Transverse colon (tissue), 4 donors: ENCODE measurements around the gene C10orf67. TPM values are rescaled to one million over a fixed set of nuclear protein-coding genes. Genes with fewer than 3 reads are reported as not detected.

Source experiments
- DNase-seq: peaks from one replicate; pipeline ENCODE4 v3.0.0-alpha.2; 2019
- H3K27ac ChIP-seq, 4 donors: fragments of 200-600 bp; sonication (generic); 2 replicates each; pipeline ENCODE4 v1.5.1; 2016 to 2018; ENCODE audit warnings: inconsistent platforms in 4 of 4
- H3K27me3 ChIP-seq: fragments of 200-600 bp; sonication (generic); 2 replicates; pipeline ENCODE4 v1.5.1; 2017; ENCODE audit warnings: inconsistent platforms
- H3K36me3 ChIP-seq, 4 donors: fragments of 200-600 bp; sonication (generic); 2 replicates each; pipeline ENCODE4 v1.5.1; 2017 to 2019; ENCODE audit warnings: inconsistent platforms in 4 of 4
- H3K4me1 ChIP-seq, 4 donors: fragments of 200-600 bp; sonication (generic); 2 replicates each; pipeline ENCODE4 v1.5.1; 2017 to 2020; ENCODE audit warnings: inconsistent platforms in 4 of 4
- H3K4me3 ChIP-seq, 4 donors: fragments of 200-600 bp; sonication (generic); 1 replicate in 1 of 4; 2 replicates in 3 of 4; pipeline versions ENCODE4 v1.5.1 to v1.6.1; 2017 to 2019; ENCODE audit warnings: inconsistent platforms in 4 of 4
- H3K9me3 ChIP-seq, 2 donors: fragments of 200-600 bp; sonication (generic); 2 replicates each; pipeline ENCODE4 v1.5.1; 2017 to 2019; ENCODE audit warnings: inconsistent platforms in 2 of 2
- EP300 ChIP-seq: sonication (generic); formaldehyde crosslinking; IDR thresholded peaks from one replicate; pipeline ENCODE4 v1.6.1; 2017; ENCODE audit warnings: antibody characterized with exemption, low read depth
- POLR2A ChIP-seq: fragments of 450-650 bp; IDR thresholded peaks from one replicate; pipeline ENCODE4 v1.6.1; 2016; ENCODE audit warnings: antibody characterized with exemption, mild to moderate bottlenecking, moderate library complexity
- POLR2AphosphoS5 ChIP-seq, 3 donors: sonication (generic); formaldehyde crosslinking; IDR thresholded peaks; one replicate each; pipeline ENCODE4 v1.6.1; 2016; ENCODE audit warnings: antibody characterized with exemption in 3 of 3
- WGBS, 2 donors: methylation state at CpG; one replicate each; pipeline ENCODE4 v1.1.5; 2018; ENCODE audit warnings: low coverage in 1 of 2; 5-methylcytosine and 5-hydroxymethylcytosine counted together
- in situ Hi-C, 4 donors: fragments of 200-750 bp; cut with MboI; loops; one replicate each; pipeline versions ENCODE4 v1.15.0 to v1.15.1; 2017; ENCODE audit warnings: low sequenced_read_pairs in 3 of 4, low pct_ligation_motif_present in 1 of 4, low pct_unique_long_range_greater_than_20kb in 1 of 4
- intact Hi-C: fragments of 100-400 bp; cut with DNase I; formaldehyde crosslinking; loops from one replicate; pipeline ENCODE4 v1.15.1; 2023; ENCODE audit warnings: low total_unique reads
- total RNA-seq, 4 donors: library from RNA; depleted of rRNA; stranded (reverse); fragments of >200 nt; gene quantifications; one replicate each; pipeline ENCODE4 v1.1.0, GENCODE V29; 2016
- TF ChIP-seq, protein P1 (sequence below), 5 experiments: fragments of 200-600 bp in 3 of 5; fragments of 450-650 bp in 2 of 5; sonication (generic) in 3 of 5; IDR thresholded peaks; 1 replicate in 2 of 5; 2 replicates in 3 of 5; pipeline ENCODE4 v1.5.1; 2016 to 2017; ENCODE audit warnings: antibody characterized with exemption in 5 of 5, inconsistent platforms in 3 of 5, mild to moderate bottlenecking in 2 of 5, moderate library complexity in 1 of 5

C10orf67 gene
- total RNA-seq, 4 donors from 2014 or later: not detected

DNA sequence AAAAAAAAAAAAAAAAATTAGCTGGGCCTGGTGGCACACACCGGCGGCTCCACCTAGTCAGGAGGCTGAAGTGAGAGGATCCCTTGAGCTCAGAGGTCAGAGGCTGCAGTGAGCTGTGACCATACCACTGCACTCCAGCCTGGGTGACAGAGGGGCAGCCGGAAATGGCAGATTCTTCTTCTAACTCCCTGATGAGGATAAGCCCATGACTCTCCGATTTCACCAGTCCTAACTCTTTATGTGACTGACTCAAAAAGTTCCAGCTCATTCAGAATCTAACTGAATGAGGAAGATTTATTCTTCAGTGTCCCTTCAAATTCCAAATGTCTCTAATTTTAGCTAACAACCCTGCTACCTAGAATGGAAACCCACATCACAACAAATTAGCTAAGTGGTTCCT is 4.2 kb downstream of the C10orf67 start:
- no peak overlapping the region for H3K27ac ChIP-seq
- no peak overlapping the region for H3K4me3 ChIP-seq
- intact Hi-C loops (no loop called here), in situ Hi-C loops (no loop called here)
- H3K4me1 ChIP-seq: peaks cover 0 to 13% (median 5%) of the 10 kb centered on the region in 4 donors
- H3K27me3 ChIP-seq: peaks cover 20% of the 10 kb centered on the region
- WGBS, 2 donors: 83 to 90% methylated on average over 2 to 4 of the region's 4 CpGs
- DNase-seq: no peak
- H3K9me3 ChIP-seq: no peaks in the 10 kb centered on the region
- no peak for TF ChIP-seq EP300
- no peaks in the 10 kb centered on the region for H3K36me3 ChIP-seq

- H3K9me3 ChIP-seq: no peaks in the 10 kb centered on the region
- intact Hi-C loops (no loop called here), in situ Hi-C loops (no loop called here)
- H3K4me3 ChIP-seq: no peak overlapping the region
- WGBS, 2 donors: 50 to 67% methylated on average over 1 of the region's 1 CpG
- peaks cover 8% of the 10 kb centered on the region for H3K27me3 ChIP-seq
- peaks cover 0 to 4% (median 2%) of the 10 kb centered on the region in 4 donors for H3K4me1 ChIP-seq
- no peak overlapping the region for H3K27ac ChIP-seq
- TF ChIP-seq EP300 (no peak), POLR2A (no peak), POLR2AphosphoS5 (IDR thresholded peaks at IDR 0.05) (no peak)
- no peaks in the 10 kb centered on the region for H3K36me3 ChIP-seq
- no peak for DNase-seq
These were observed 5.7 kb downstream of the C10orf67 start for GRCh38 chr10:23338886-23339285.

GRCh38 chr10:23338155-23338828 is 6.3 kb downstream of the C10orf67 start:
- H3K27me3 ChIP-seq: peaks cover 2% of the 10 kb centered on the region
- no peaks in the 10 kb centered on the region for H3K4me1 ChIP-seq
- no peaks in the 10 kb centered on the region for H3K9me3 ChIP-seq
- no peak overlapping the region for H3K4me3 ChIP-seq
- TF ChIP-seq, protein P1, sequence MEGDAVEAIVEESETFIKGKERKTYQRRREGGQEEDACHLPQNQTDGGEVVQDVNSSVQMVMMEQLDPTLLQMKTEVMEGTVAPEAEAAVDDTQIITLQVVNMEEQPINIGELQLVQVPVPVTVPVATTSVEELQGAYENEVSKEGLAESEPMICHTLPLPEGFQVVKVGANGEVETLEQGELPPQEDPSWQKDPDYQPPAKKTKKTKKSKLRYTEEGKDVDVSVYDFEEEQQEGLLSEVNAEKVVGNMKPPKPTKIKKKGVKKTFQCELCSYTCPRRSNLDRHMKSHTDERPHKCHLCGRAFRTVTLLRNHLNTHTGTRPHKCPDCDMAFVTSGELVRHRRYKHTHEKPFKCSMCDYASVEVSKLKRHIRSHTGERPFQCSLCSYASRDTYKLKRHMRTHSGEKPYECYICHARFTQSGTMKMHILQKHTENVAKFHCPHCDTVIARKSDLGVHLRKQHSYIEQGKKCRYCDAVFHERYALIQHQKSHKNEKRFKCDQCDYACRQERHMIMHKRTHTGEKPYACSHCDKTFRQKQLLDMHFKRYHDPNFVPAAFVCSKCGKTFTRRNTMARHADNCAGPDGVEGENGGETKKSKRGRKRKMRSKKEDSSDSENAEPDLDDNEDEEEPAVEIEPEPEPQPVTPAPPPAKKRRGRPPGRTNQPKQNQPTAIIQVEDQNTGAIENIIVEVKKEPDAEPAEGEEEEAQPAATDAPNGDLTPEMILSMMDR (IDR thresholded peaks at IDR 0.05): no peak
- TF ChIP-seq POLR2AphosphoS5 (IDR thresholded peaks at IDR 0.05) (no peak), EP300 (no peak), POLR2A (no peak)
- H3K36me3 ChIP-seq: no peaks in the 10 kb centered on the region
- 83 to 86% methylated on average over 8 to 11 of the region's 11 CpGs for WGBS, 2 donors
- no peak overlapping the region for H3K27ac ChIP-seq
- in situ Hi-C loops: no loop called here
- intact Hi-C loops: no loop called here
- DNase-seq: no peak

DNA sequence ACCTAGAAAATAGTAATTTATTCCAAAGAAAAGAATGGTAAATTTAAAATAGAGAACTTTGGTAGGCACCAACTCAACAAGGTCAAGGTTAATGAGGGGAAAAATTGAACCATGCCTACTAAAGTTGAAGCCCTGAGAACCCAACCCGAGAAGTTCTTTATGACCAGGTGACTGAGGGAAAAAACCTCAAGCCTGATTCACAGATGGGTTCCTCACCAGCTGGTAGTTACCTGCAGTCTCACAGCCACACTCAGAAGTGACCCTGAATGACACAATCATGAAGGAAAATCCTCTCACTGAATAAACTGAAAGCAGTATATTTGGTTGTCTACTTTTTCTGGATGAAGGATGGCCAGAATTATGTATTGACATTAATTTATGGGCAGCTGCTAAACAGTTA is 7.0 kb downstream of the C10orf67 start:
- no peaks in the 10 kb centered on the region for H3K36me3 ChIP-seq
- 71 to 80% methylated on average over 1 of the region's 1 CpG for WGBS, 2 donors
- TF ChIP-seq, protein P1 (IDR thresholded peaks at IDR 0.05): no peak
- no peak for TF ChIP-seq EP300
- no peak for TF ChIP-seq POLR2AphosphoS5 (IDR thresholded peaks at IDR 0.05)
- TF ChIP-seq POLR2A: no peak
- in situ Hi-C loops (no loop called here), intact Hi-C loops (no loop called here)
- no peaks in the 10 kb centered on the region for H3K4me1 ChIP-seq
- H3K27ac ChIP-seq: no peak overlapping the region
- H3K27me3 ChIP-seq: no peaks in the 10 kb centered on the region
- H3K9me3 ChIP-seq: no peaks in the 10 kb centered on the region
- no peak overlapping the region for H3K4me3 ChIP-seq
- no peak for DNase-seq

DNA sequence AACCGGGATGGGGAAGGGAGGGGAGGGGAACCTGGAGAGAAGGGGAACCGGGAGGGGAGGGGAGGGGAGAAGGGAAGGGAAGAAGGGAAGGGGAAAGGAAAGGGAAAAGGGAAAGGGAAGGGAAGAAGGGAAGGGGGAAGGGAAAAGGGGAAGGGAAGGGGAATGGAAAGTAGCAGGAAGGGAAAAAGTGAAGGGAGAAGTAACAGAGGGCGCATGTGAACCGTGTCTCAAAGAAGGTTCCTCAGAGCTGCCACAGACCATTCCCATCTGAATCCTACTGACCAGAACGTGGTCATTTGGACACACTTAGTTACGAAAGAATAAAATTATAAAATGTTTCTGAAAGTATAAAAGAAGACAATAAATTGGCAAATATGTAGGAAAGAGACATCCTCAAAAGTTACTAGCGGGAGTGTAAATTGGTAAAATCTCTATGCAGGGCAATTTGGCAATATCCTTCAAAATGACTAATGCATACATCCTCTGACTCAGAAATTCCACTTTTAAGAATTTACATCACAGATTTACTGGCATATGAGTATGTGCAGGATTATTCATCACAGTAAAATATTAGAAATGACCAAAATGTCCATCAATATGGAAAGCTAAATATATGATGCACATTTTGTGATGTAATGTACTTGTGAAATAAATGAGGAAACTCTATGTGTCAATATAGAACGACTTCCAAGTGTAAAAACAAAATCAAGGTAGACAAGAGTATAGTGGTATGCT is 12.9 kb downstream of the C10orf67 start:
- Histone ChIP-seq H3K4me3 (no peak overlapping the region), H3K36me3 (no peaks in the 10 kb centered on the region), H3K9me3 (peaks cover 0 to 3% of the 10 kb centered on the region in 2 donors), H3K4me1 (no peaks in the 10 kb centered on the region), H3K27me3 (peaks cover under 1% of the 10 kb centered on the region), H3K27ac (no peak overlapping the region)
- TF ChIP-seq, protein P1 (IDR thresholded peaks at IDR 0.05): no peak
- TF ChIP-seq POLR2AphosphoS5 (IDR thresholded peaks at IDR 0.05) (no peak), EP300 (no peak), POLR2A (no peak)
- intact Hi-C loops (no loop called here), in situ Hi-C loops (no loop called here)
- whole genome bisulfite sequencing, 2 donors: 72 to 80% methylated on average over 6 to 8 of the region's 8 CpGs
- no peak for DNase-seq
